DMS153 treated with DMSO at 0.1 percent for 48 hours (cell line): ENCODE data around the gene ZNF586.
"Not testable (repeated sequence)": the region's sequence is repeated elsewhere in the genome, so short reads cannot be mapped to it uniquely, and the experiment has no call there.

Experiments
- DNase-seq: peaks from one replicate; lab custom pipeline; 2025; ENCODE audit not compliant: unreplicated experiment; lab: John Stamatoyannopoulos, UW

Gene ZNF586

GRCh38 chr19:57821501-57821900, 52.0 kb downstream of the ZNF586 start:
- not testable (repeated sequence) for DNase-seq

GRCh38 chr19:57823155-57823554, 53.7 kb downstream of the ZNF586 start:
- not testable (repeated sequence) for DNase-seq

- not testable (repeated sequence) for DNase-seq
Observed at GRCh38 chr19:57823608-57824007, 54.1 kb downstream of the ZNF586 start.

GRCh38 chr19:57825511-57825910, 56.0 kb downstream of the ZNF586 start:
- no peak for DNase-seq

GRCh38 chr19:57829316-57829715, 59.8 kb downstream of the ZNF586 start:
- no peak for DNase-seq

GRCh38 chr19:57830071-57830602, 60.7 kb downstream of the ZNF586 start, which contains the start of gene ZNF587B:
Gene ZNF587B (plus strand): TSS chr19:57830299. CDS start chr19:57830529, 230 bp downstream.
- DNase-seq = no peak
